H1 (cell line): ENCODE results near the gene CRTC1. TPM values are rescaled to one million over a fixed set of nuclear protein-coding genes. Genes with fewer than 3 reads are reported as not detected.

Source experiments
- CBX8 ChIP-seq: fragments of 300-800, 300-1000 bp; sonication (generic); IDR thresholded peaks from 2 replicates; pipeline ENCODE4 v1.7.1; 2016; ENCODE audit warnings: low read depth, low read length, borderline replicate concordance
- GTF2F1 ChIP-seq: IDR thresholded peaks from 2 replicates; pipeline ENCODE4 v1.6.1; 2012; ENCODE audit warnings: low read depth, low read length, improper control_type of control experiment, borderline replicate concordance
- MAX ChIP-seq: IDR thresholded peaks from 2 replicates; pipeline ENCODE4 v1.6.1; 2012; ENCODE audit warnings: inconsistent platforms
- POLR2A ChIP-seq, 2 experiments: IDR thresholded peaks; 1 replicate in 1 of 2; 2 replicates in 1 of 2; pipeline ENCODE4 v1.6.1; 2011; ENCODE audit warnings: low read depth in 2 of 2, low read length in 2 of 2, mild to moderate bottlenecking in 2 of 2; ENCODE audit errors: control extremely low read depth in 1 of 2
- POLR2AphosphoS5 ChIP-seq: IDR thresholded peaks from 2 replicates; pipeline ENCODE4 v1.6.1; 2011; ENCODE audit warnings: low read depth, low read length
- TEAD4 ChIP-seq: IDR thresholded peaks from 2 replicates; pipeline ENCODE4 v1.6.1; 2012; ENCODE audit warnings: low read depth, low read length, inconsistent platforms, mixed read lengths
- polyA plus RNA-seq, 7 experiments: library from polyadenylated mRNA; depleted of rRNA in 3 of 7; stranded (reverse) in 5 of 7; unstranded in 2 of 7; fragments of >200 nt in 5 of 7; fragments of 200-250 nt in 2 of 7; gene quantifications; 1 replicate in 5 of 7; 2 replicates in 1 of 7; 4 replicates in 1 of 7; pipeline versions ENCODE4 v1.2.1 to v1.2.3, GENCODE V29; 2011 to 2013; ENCODE audit warnings: missing spikeins in 2 of 7, mixed read lengths in 2 of 7
- total RNA-seq: library from RNA; stranded (reverse); fragmentation: NEBNext Ultra II Directional; extraction: Animal tissue kit (Norgen Biotek cat#: 25700); gene quantifications from 2 replicates; pipeline ENCODE4 v1.2.1, GENCODE V29; 2021

The CRTC1 gene
- total and polyA plus RNA-seq, 2 of the 8 experiments (the other 6 are each of a cell fraction or from before 2014, with no cell fraction given), result 2.9 to 8.5 TPM

DNA sequence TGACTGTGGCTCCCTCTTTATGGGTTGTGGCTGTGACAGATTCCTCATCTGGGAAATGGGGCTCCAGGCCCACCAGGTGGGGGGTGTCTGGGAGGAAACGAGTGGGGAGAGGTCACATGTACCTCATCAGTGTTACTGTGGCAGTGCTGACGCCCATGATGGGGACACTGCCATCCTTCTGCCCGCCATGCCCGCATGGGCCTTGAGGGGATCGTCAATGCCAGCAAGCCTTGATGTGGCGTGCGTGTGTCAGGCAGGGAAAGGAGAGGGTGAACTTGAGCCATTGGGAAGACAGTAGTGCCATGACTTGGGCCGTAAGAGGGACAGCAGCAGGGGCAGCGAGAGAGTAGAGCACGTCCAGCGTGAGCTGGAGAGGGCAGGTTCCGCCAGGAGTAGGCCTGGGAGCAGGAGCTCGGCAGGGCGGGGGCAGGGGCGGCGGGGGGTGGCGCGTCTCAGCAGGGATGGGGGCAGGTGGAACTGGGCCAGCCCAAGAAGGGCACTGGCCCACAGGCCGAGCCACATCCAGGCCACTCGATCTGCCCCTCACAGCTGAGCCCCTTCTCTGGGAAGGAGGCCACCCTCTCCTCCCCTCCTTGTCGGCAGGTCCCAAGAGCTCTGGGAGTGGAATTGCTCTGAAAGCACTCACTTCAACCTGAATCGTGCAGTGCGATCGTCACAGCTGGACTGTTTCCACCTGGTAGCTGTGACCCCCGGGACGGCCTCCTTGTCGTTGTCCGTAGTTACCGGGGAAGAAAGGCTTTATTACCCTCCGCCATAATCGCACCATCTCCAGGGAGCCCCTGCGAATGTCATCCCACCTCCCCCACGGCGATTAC, 36.7 kb upstream of the CRTC1 start (continued):
- TF ChIP-seq GTF2F1 (no peak), TEAD4 (no peak), POLR2A (IDR thresholded peaks at IDR 0.05; ENCODE audit: control extremely low read depth in 1 of 2, low read depth in 2 of 2, low read length in 2 of 2) (no peak), CBX8 (no peak), POLR2AphosphoS5 (no peak), MAX (no peak)
